ENCODE data around the gene ZXDC. TPM values are rescaled to one million over a fixed set of nuclear protein-coding genes. Genes with fewer than 3 reads are reported as not detected.

The ZXDC gene
- total RNA-seq, 1 experiment from 2014 or later = 61.1 TPM

GRCh38 chr3:126501736-126502135 is 26.0 kb upstream of the ZXDC start:
- POLR2A ChIA-PET (ENCODE audit: low non-redundant PET) = no interaction called here

GRCh38 chr3:126501054-126501453 is 25.4 kb upstream of the ZXDC start:
- BruUV-seq (replicated peaks) = no TSS peak
- H3K27me3 ChIP-seq (replicated peaks; ENCODE audit: insufficient read depth, low read depth, low read length, poor library complexity) = peaks cover 4% of the 10 kb centered on the region
- no peak overlapping the region for H3K4me3 ChIP-seq (ENCODE audit: low read depth, low read length, poor library complexity, severe bottlenecking)
- intact Hi-C loops (cut with micrococcal nuclease; ENCODE audit: unreplicated experiment) = no loop called here
- TF ChIP-seq CTCF (conservative IDR thresholded peaks at IDR 0.05; ENCODE audit: low read depth, low read length) = no peak
- TF ChIP-seq EZH2 (IDR thresholded peaks at IDR 0.05; ENCODE audit: borderline replicate concordance, low read depth, low read length, poor library complexity, severe bottlenecking) = no peak
- no peak overlapping the region for H3K27ac ChIP-seq (ENCODE audit: low read depth, low read length, poor library complexity, severe bottlenecking)
- CTCF ChIA-PET = no interaction called here
- H3K9me3 ChIP-seq (ENCODE audit: low read depth, low read length, poor library complexity, severe bottlenecking) = no peaks in the 10 kb centered on the region
- no peak for DNase-seq (ENCODE audit: low spot score)
- POLR2A ChIA-PET (ENCODE audit: low non-redundant PET) = no interaction called here
- H3K4me1 ChIP-seq (ENCODE audit: insufficient read depth, low read length, poor library complexity, severe bottlenecking) = no peaks in the 10 kb centered on the region
- no peaks in the 10 kb centered on the region for H3K36me3 ChIP-seq (ENCODE audit: insufficient read depth, low read length, poor library complexity, severe bottlenecking)

More at GRCh38 chr3:126501736-126502135, 26.0 kb upstream of the ZXDC start:
- no TSS peak for BruUV-seq (replicated peaks)
- Histone ChIP-seq H3K27ac (ENCODE audit: low read depth, low read length, poor library complexity, severe bottlenecking) (no peak overlapping the region), H3K4me3 (ENCODE audit: low read depth, low read length, poor library complexity, severe bottlenecking) (no peak overlapping the region), H3K27me3 (replicated peaks; ENCODE audit: insufficient read depth, low read depth, low read length, poor library complexity) (peaks cover 4% of the 10 kb centered on the region), H3K9me3 (ENCODE audit: low read depth, low read length, poor library complexity, severe bottlenecking) (no peaks in the 10 kb centered on the region), H3K4me1 (ENCODE audit: insufficient read depth, low read length, poor library complexity, severe bottlenecking) (no peaks in the 10 kb centered on the region), H3K36me3 (ENCODE audit: insufficient read depth, low read length, poor library complexity, severe bottlenecking) (no peaks in the 10 kb centered on the region)
- intact Hi-C loops (cut with micrococcal nuclease; ENCODE audit: unreplicated experiment) = no loop called here
- no peak for TF ChIP-seq CTCF (conservative IDR thresholded peaks at IDR 0.05; ENCODE audit: low read depth, low read length)
- TF ChIP-seq EZH2 (IDR thresholded peaks at IDR 0.05; ENCODE audit: borderline replicate concordance, low read depth, low read length, poor library complexity, severe bottlenecking) = no peak
- CTCF ChIA-PET = no interaction called here
- DNase-seq (ENCODE audit: low spot score) = no peak

- DNase-seq (ENCODE audit: low spot score) = no peak
- ChIA-PET POLR2A (ENCODE audit: low non-redundant PET) (no interaction called here), CTCF (no interaction called here)
- Histone ChIP-seq H3K27ac (ENCODE audit: low read depth, low read length, poor library complexity, severe bottlenecking) (no peak overlapping the region), H3K9me3 (ENCODE audit: low read depth, low read length, poor library complexity, severe bottlenecking) (no peaks in the 10 kb centered on the region), H3K27me3 (replicated peaks; ENCODE audit: insufficient read depth, low read depth, low read length, poor library complexity) (peaks cover 2% of the 10 kb centered on the region), H3K4me3 (ENCODE audit: low read depth, low read length, poor library complexity, severe bottlenecking) (no peak overlapping the region), H3K36me3 (ENCODE audit: insufficient read depth, low read length, poor library complexity, severe bottlenecking) (no peaks in the 10 kb centered on the region), H3K4me1 (ENCODE audit: insufficient read depth, low read length, poor library complexity, severe bottlenecking) (no peaks in the 10 kb centered on the region)
- no TSS peak for BruUV-seq (replicated peaks)
- TF ChIP-seq CTCF (conservative IDR thresholded peaks at IDR 0.05; ENCODE audit: low read depth, low read length) (no peak), EZH2 (IDR thresholded peaks at IDR 0.05; ENCODE audit: borderline replicate concordance, low read depth, low read length, poor library complexity, severe bottlenecking) (no peak)
- intact Hi-C loops (cut with micrococcal nuclease; ENCODE audit: unreplicated experiment) = no loop called here
These were observed 24.3 kb upstream of the ZXDC start for GRCh38 chr3:126500016-126500415.
